Activated B cell treated with CpG ODN at 0.5 μM for 24 hours (primary cell): Measurements from ENCODE around the gene CNTROB. TPM values are rescaled to one million over a fixed set of nuclear protein-coding genes. Genes with fewer than 3 reads are reported as not detected.

Experiments used
- ATAC-seq: fragments of 200-7000 bp; cut with Tn5 transposase; one replicate; pipeline ENCODE4 v1.10.0; 2021; ENCODE audit warnings: low read depth, mild to moderate bottlenecking, moderate library complexity
- CTCF ChIA-PET: fragments of 350-600 bp; sonication (Branson Sonifier 250); formaldehyde crosslinking; loops from one replicate; lab custom pipeline; 2021; ENCODE audit warnings: antibody characterized with exemption; lab: Charles Lee
- POLR2A ChIA-PET: fragments of 350-600 bp; sonication (Branson Sonifier 250); formaldehyde crosslinking; loops from one replicate; lab custom pipeline; 2021; ENCODE audit warnings: antibody characterized with exemption; lab: Charles Lee
- DNase-seq: peaks from one replicate; pipeline ENCODE4 v3.0.0; 2022
- H3K27ac Mint-ChIP-seq: one replicate; pipeline ENCODE4 v1.8.0; 2020; ENCODE audit warnings: mixed read lengths
- H3K27me3 Mint-ChIP-seq: one replicate; pipeline ENCODE4 v1.8.0; 2021; ENCODE audit warnings: mixed read lengths
- H3K36me3 Mint-ChIP-seq: one replicate; pipeline ENCODE4 v1.8.0; 2021; ENCODE audit warnings: low read depth, mixed read lengths
- H3K4me1 Mint-ChIP-seq: one replicate; pipeline ENCODE4 v1.8.0; 2021; ENCODE audit warnings: mixed read lengths
- H3K4me3 Mint-ChIP-seq: one replicate; pipeline ENCODE4 v1.8.0; 2020; ENCODE audit warnings: mild to moderate bottlenecking, mixed read lengths
- H3K9me3 Mint-ChIP-seq: one replicate; pipeline ENCODE4 v1.8.0; 2020; ENCODE audit warnings: mixed read lengths
- CTCF ChIP-seq: fragments of 200-600 bp; IDR thresholded peaks from one replicate; pipeline ENCODE4 v1.8.0; 2022; ENCODE audit warnings: antibody characterized with exemption, mild to moderate bottlenecking
- intact Hi-C: fragments of 100-400 bp; cut with micrococcal nuclease; formaldehyde crosslinking; loops from one replicate; pipeline ENCODE4 v1.15.1; 2024
- total RNA-seq: library from RNA; stranded (reverse); gene quantifications from 2 replicates; pipeline ENCODE4 v1.2.3, GENCODE V29; 2022

The CNTROB gene
- total RNA-seq, 1 donor from 2014 or later: 23.0 TPM

- Mint-ChIP-seq H3K4me3 (peak overlapping the region; percentile 91), H3K9me3 (no peaks in the 10 kb centered on the region), H3K27ac (peak overlapping the region; percentile 87), H3K36me3 (peaks cover 18% of the 10 kb centered on the region), H3K27me3 (no peaks in the 10 kb centered on the region), H3K4me1 (peaks cover 23% of the 10 kb centered on the region)
- no peak for DNase-seq
- intact Hi-C loops: loop anchor here (1.0 to 2.0 kb wide), 3 partner anchors 8 to 58 kb away; partner anchors contain the start of genes CNTROB and NAA38
- ChIA-PET POLR2A (interaction anchor here (0.5 to 4.4 kb wide), 14 partner anchors 12 to 333 kb away, joined by 3 to 58 read pairs (median 6); partner anchors contain the start of genes CNTROB, CTC1, CYB5D1 and KCNAB3), CTCF (interaction anchor here (1.1 to 2.8 kb wide), 7 partner anchors 16 to 158 kb away, joined by 3 to 22 read pairs (median 6); partner anchors contain the start of genes CNTROB and TRAPPC1)
- no peak for ATAC-seq
- no peak for TF ChIP-seq CTCF
Measured at GRCh38 chr17:7915179-7915610, 16.8 kb upstream of the CNTROB start.

GRCh38 chr17:7915611-7916384, 16.2 kb upstream of the CNTROB start, which contains the start of gene RNF227:
Gene RNF227 (minus strand): TSS chr17:7916289. CDS start chr17:7916195, 94 bp downstream.
- Mint-ChIP-seq H3K36me3 (peaks cover 12% of the 10 kb centered on the region), H3K4me3 (peak within 1 kb of the TSS; percentile 91), H3K4me1 (peaks cover 23% of the 10 kb centered on the region), H3K27ac (peak within 1 kb of the TSS; percentile 87), H3K27me3 (no peaks in the 10 kb centered on the region), H3K9me3 (no peaks in the 10 kb centered on the region)
- ChIA-PET POLR2A (interaction anchor here (0.5 to 4.4 kb wide), 17 partner anchors 11 to 332 kb away, joined by 3 to 58 read pairs (median 5); partner anchors contain the start of genes CNTROB, CTC1, CYB5D1 and GUCY2D), CTCF (interaction anchor here (1.1 to 2.8 kb wide), 8 partner anchors 16 to 158 kb away, joined by 3 to 22 read pairs (median 6); partner anchors contain the start of genes CNTROB and TRAPPC1)
- ATAC-seq: peak; percentile 83
- intact Hi-C loops: loop anchor here (1.0 to 2.0 kb wide), 3 partner anchors 8 to 59 kb away; partner anchors contain the start of genes CNTROB and NAA38
- DNase-seq: peak; percentile 81
- TF ChIP-seq CTCF: no peak

GRCh38 chr17:7916385-7916682, 15.7 kb upstream of the CNTROB start:
- H3K9me3 Mint-ChIP-seq: no peaks in the 10 kb centered on the region
- ATAC-seq (no peak), DNase-seq (no peak)
- CTCF ChIA-PET: interaction anchor here (1.1 to 2.8 kb wide), 8 partner anchors 15 to 157 kb away, joined by 3 to 22 read pairs (median 6); partner anchors contain the start of genes CNTROB and TRAPPC1
- H3K36me3 Mint-ChIP-seq: peaks cover 7% of the 10 kb centered on the region
- H3K27ac Mint-ChIP-seq: peak overlapping the region; percentile 76
- H3K4me1 Mint-ChIP-seq: peaks cover 23% of the 10 kb centered on the region
- POLR2A ChIA-PET: interaction anchor here (0.6 to 4.4 kb wide), 13 partner anchors 10 to 332 kb away, joined by 3 to 58 read pairs (median 6); partner anchors contain the start of genes CNTROB, CTC1, CYB5D1 and GUCY2D
- no peak for TF ChIP-seq CTCF
- no peaks in the 10 kb centered on the region for H3K27me3 Mint-ChIP-seq
- intact Hi-C loops: no loop called here
- H3K4me3 Mint-ChIP-seq: peak overlapping the region; percentile 91

GRCh38 chr17:7916808-7917207, 15.2 kb upstream of the CNTROB start:
- Mint-ChIP-seq H3K27ac (peak overlapping the region; percentile 76), H3K4me1 (peaks cover 26% of the 10 kb centered on the region), H3K27me3 (no peaks in the 10 kb centered on the region), H3K4me3 (peak overlapping the region; percentile 91), H3K36me3 (peaks cover 4% of the 10 kb centered on the region), H3K9me3 (no peaks in the 10 kb centered on the region)
- DNase-seq (no peak), ATAC-seq (no peak)
- ChIA-PET CTCF (interaction anchor here (1.1 to 2.8 kb wide), 3 partner anchors 72 to 125 kb away, joined by 3 to 22 read pairs (median 17); no protein-coding TSS in a partner anchor), POLR2A (interaction anchor here (0.7 to 4.4 kb wide), 8 partner anchors 10 to 85 kb away, joined by 3 to 58 read pairs (median 4); partner anchors contain the start of genes CNTROB, GUCY2D and TRAPPC1)
- no peak for TF ChIP-seq CTCF
- intact Hi-C loops: no loop called here
